Measurements from ENCODE around the gene STK32C.

STK32C gene

DNA sequence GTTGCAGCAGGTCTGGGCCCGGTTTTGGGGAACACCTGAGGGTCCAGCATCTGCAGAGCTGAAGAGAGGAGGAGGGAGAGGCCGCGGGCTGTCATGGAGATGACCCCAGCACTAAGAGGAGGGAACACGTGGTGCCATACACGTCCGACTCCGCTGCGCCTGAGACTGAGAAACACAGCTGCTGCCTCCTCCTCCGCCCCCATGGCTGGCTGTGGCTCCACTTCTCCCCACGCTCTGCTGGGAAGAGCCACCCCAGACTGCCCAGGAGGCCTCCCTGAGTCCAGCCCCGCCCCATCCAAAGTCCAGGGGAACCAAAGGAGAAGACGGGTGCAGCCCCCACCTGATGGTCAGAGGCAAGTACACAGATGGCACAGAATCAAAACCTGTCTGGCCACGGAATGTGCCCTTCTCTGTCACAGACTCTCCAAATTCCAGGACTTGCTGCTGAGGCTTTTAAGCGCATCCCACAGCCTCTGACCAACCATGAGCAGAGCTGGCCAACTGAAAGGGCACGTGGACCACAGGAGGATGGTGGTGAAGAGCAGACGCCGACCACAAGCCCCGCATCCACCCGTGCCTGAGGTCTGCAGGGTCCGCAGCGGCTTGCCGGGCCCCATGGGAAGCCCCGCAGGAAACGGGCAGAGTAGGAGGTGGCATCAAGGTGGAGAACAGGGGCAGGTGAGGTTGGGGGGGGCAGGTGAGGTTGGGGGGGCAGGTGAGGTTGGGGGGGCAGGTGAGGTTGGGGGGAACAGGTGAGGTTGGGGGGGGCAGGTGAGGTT lies 24.0 kb downstream of the STK32C start:
- TF ChIP-seq GABPA (IDR thresholded peaks at IDR 0.05; ENCODE audit: low read depth), result no peak
- no peak for TF ChIP-seq REST (IDR thresholded peaks at IDR 0.05; ENCODE audit: insufficient replicate concordance, low read depth)
- TF ChIP-seq POLR2AphosphoS5 (IDR thresholded peaks at IDR 0.05; ENCODE audit: low read depth), result no peak
- no peak for TF ChIP-seq SPI1 (IDR thresholded peaks at IDR 0.05; ENCODE audit: borderline replicate concordance, low read depth)
- TF ChIP-seq, protein P1, sequence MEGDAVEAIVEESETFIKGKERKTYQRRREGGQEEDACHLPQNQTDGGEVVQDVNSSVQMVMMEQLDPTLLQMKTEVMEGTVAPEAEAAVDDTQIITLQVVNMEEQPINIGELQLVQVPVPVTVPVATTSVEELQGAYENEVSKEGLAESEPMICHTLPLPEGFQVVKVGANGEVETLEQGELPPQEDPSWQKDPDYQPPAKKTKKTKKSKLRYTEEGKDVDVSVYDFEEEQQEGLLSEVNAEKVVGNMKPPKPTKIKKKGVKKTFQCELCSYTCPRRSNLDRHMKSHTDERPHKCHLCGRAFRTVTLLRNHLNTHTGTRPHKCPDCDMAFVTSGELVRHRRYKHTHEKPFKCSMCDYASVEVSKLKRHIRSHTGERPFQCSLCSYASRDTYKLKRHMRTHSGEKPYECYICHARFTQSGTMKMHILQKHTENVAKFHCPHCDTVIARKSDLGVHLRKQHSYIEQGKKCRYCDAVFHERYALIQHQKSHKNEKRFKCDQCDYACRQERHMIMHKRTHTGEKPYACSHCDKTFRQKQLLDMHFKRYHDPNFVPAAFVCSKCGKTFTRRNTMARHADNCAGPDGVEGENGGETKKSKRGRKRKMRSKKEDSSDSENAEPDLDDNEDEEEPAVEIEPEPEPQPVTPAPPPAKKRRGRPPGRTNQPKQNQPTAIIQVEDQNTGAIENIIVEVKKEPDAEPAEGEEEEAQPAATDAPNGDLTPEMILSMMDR (IDR thresholded peaks at IDR 0.05; ENCODE audit: insufficient read depth, low read length), result no peak
- no peak overlapping the region for H3K27ac ChIP-seq (replicated peaks)
- no peaks in the 10 kb centered on the region for H3K27me3 ChIP-seq (ENCODE audit: insufficient read depth, poor library complexity, severe bottlenecking)
- DNase-seq (ENCODE audit: low read depth in 1 of 2, low spot score in 1 of 2), result no peak
- H3K4me3 ChIP-seq (replicated peaks; ENCODE audit: insufficient read depth, low read length), result no peak overlapping the region

DNA sequence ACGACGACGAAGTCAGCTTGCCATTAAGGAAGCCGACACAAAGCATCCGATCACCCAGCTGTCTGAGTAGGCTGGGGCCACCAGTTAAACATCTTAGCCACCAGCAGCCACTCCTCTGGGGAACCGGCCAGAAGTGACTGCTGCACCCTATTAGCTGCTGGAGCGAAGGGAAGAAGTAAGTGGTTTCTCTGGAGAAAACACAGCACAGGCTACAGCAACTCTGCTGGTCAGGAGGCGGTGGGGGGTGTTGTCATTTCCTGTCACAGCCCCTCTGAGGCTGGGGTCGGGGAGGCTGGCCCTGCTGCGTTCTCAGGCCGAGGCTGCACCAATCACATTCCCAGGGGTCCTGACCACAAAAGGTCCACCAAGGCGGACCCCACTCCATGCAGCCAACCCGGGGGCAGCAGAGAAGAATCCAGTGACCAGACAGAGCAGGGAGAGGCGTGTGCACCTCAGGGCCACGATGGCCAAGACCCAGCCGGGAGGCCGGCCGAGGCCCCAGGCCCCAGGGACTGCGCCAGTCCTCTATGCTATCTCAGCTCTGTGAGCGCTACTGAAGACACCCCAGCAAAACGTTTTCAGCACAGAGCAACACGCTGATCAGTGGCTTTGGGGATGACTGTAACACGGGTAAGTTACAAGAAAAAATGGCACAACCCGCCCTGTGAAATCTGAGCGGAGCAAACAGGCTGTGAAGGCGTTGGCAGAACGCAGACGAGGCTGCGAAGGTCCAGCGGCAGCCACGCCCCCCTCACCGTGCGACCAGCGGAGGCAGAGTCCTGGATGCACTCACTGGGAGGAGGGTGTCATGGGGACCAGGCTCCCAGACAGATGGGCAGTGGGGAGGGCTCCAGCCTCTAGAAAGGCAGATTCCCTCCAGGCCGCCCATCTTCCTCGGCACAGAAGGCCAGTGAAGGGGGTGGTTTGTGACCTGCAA lies 24.8 kb downstream of the STK32C start:
- no peak for TF ChIP-seq GABPA (IDR thresholded peaks at IDR 0.05; ENCODE audit: low read depth)
- TF ChIP-seq, protein P1 (IDR thresholded peaks at IDR 0.05; ENCODE audit: insufficient read depth, low read length), result no peak
- no peak for TF ChIP-seq REST (IDR thresholded peaks at IDR 0.05; ENCODE audit: insufficient replicate concordance, low read depth)
- TF ChIP-seq SPI1 (IDR thresholded peaks at IDR 0.05; ENCODE audit: borderline replicate concordance, low read depth), result no peak
- TF ChIP-seq POLR2AphosphoS5 (IDR thresholded peaks at IDR 0.05; ENCODE audit: low read depth), result no peak
- H3K27ac ChIP-seq (replicated peaks), result no peak overlapping the region
- H3K27me3 ChIP-seq (ENCODE audit: insufficient read depth, poor library complexity, severe bottlenecking), result no peaks in the 10 kb centered on the region
- H3K4me3 ChIP-seq (replicated peaks; ENCODE audit: insufficient read depth, low read length), result no peak overlapping the region
- DNase-seq (ENCODE audit: low read depth in 1 of 2, low spot score in 1 of 2), result no peak

DNA sequence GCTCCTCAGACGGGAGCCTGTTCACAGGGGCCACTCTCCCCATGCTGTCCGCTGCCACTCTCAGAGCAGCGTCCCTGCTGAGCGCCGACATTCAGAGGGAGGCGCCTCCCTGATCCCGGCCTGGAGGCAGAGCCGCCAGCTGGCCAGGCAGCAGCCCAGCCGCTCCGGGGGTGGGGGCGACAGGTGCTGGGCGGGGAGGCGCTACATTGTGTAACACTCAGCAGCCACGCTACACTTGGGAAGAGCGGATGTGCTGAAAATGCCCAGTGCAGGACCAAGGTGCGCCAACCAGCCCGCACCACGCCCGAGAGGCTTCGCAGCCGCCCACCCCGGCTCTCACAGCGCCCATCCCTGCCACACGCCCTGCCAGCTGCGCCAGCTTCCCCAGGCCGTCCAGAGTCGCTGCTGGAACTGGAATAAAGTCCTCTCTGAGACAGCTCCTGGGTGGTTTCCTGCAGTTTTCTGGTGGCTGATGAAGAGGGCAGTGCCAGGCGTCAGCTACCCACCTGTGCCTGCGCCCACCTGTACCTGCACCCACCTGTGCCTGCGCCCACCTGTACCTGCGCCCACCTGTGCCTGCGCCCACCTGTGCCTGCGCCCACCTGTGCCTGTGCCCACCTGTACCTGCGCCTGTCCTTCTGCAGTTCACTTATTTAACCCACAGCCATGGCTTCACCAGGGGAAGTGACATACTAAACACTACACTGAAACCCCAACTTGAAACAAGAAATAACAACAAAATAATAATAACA lies 25.7 kb downstream of the STK32C start:
- no peak for DNase-seq (ENCODE audit: low read depth in 1 of 2, low spot score in 1 of 2)

More for the DNA sequence above, 25.7 kb downstream of the STK32C start:
- no peak overlapping the region for H3K27ac ChIP-seq (replicated peaks)
- TF ChIP-seq, protein P1 (IDR thresholded peaks at IDR 0.05; ENCODE audit: insufficient read depth, low read length), result no peak
- TF ChIP-seq POLR2AphosphoS5 (IDR thresholded peaks at IDR 0.05; ENCODE audit: low read depth) (no peak), GABPA (IDR thresholded peaks at IDR 0.05; ENCODE audit: low read depth) (no peak), SPI1 (IDR thresholded peaks at IDR 0.05; ENCODE audit: borderline replicate concordance, low read depth) (no peak)
- no peak overlapping the region for H3K4me3 ChIP-seq (replicated peaks; ENCODE audit: insufficient read depth, low read length)
- H3K27me3 ChIP-seq (ENCODE audit: insufficient read depth, poor library complexity, severe bottlenecking), result no peaks in the 10 kb centered on the region
